Keratinocyte (primary cell): Measurements from ENCODE around the gene CYP2E1. TPM values are rescaled to one million over a fixed set of nuclear protein-coding genes. Genes with fewer than 3 reads are reported as not detected.

Experiments
- DNase-seq: peaks from one replicate; pipeline ENCODE4 v3.0.0-alpha.2; 2011; ENCODE audit warnings: low read depth, missing footprints, low spot score
- FAIRE-seq: peaks from 2 replicates; lab custom pipeline; 2011; peaks lifted over from hg19 to GRCh38; lab: Jason Lieb, UNC
- H2AFZ ChIP-seq: 2 replicates; pipeline ENCODE4 v1.6.0; 2012; ENCODE audit warnings: low read length, control low read depth, inconsistent platforms; ENCODE audit not compliant: control insufficient read depth
- H3K27ac ChIP-seq: 2 replicates; pipeline ENCODE4 v1.5.1; 2011; ENCODE audit warnings: low read length; ENCODE audit not compliant: control insufficient read depth, insufficient read depth
- H3K27me3 ChIP-seq: 3 replicates; pipeline ENCODE4 v1.6.0; 2011; ENCODE audit warnings: low read length; ENCODE audit not compliant: control insufficient read depth, insufficient read depth; ENCODE audit errors: extremely low read depth
- H3K36me3 ChIP-seq, 2 experiments: 2 replicates in 1 of 2; 3 replicates in 1 of 2; pipeline ENCODE4 v1.5.1; 2011; ENCODE audit warnings: low read length in 2 of 2, mild to moderate bottlenecking in 1 of 2; ENCODE audit not compliant: control insufficient read depth in 2 of 2, insufficient read depth in 2 of 2; ENCODE audit errors: extremely low read depth in 1 of 2
- H3K4me1 ChIP-seq: 3 replicates; pipeline ENCODE4 v1.5.1; 2011; ENCODE audit warnings: low read length; ENCODE audit not compliant: control insufficient read depth, insufficient read depth; ENCODE audit errors: extremely low read depth
- H3K4me2 ChIP-seq: 3 replicates; pipeline ENCODE4 v1.6.0; 2011; ENCODE audit warnings: low read depth, low read length; ENCODE audit not compliant: control insufficient read depth, insufficient read depth; ENCODE audit errors: extremely low read depth
- H3K4me3 ChIP-seq, 3 experiments: fragments of 200-600 bp in 1 of 3; sonication (generic) in 1 of 3; 2 replicates in 2 of 3; 3 replicates in 1 of 3; pipeline ENCODE4 v1.5.1; 2011 to 2016; ENCODE audit warnings: low read length in 3 of 3, mild to moderate bottlenecking in 3 of 3, control low read depth in 2 of 3, inconsistent platforms in 1 of 3, low read depth in 1 of 3, mixed read lengths in 1 of 3, mixed run types in 1 of 3, moderate library complexity in 1 of 3; ENCODE audit not compliant: control insufficient read depth in 2 of 3, insufficient read depth in 2 of 3; ENCODE audit errors: extremely low read depth in 1 of 3
- H3K79me2 ChIP-seq: 2 replicates; pipeline ENCODE4 v1.6.0; 2012; ENCODE audit warnings: low read length; ENCODE audit not compliant: control insufficient read depth, insufficient read depth
- H3K9ac ChIP-seq: 3 replicates; pipeline ENCODE4 v1.6.0; 2011; ENCODE audit warnings: low read length; ENCODE audit not compliant: control insufficient read depth, insufficient read depth; ENCODE audit errors: extremely low read depth
- H3K9me1 ChIP-seq: 3 replicates; pipeline ENCODE4 v1.6.0; 2011; ENCODE audit warnings: low read length; ENCODE audit not compliant: control insufficient read depth, insufficient read depth; ENCODE audit errors: extremely low read depth
- H3K9me3 ChIP-seq: 2 replicates; pipeline ENCODE4 v1.5.1; 2012; ENCODE audit warnings: low read depth, low read length; ENCODE audit not compliant: control insufficient read depth
- H4K20me1 ChIP-seq: 3 replicates; pipeline ENCODE4 v1.6.0; 2011; ENCODE audit warnings: low read length; ENCODE audit not compliant: control insufficient read depth, insufficient read depth; ENCODE audit errors: extremely low read depth
- CTCF ChIP-seq, 3 experiments: IDR thresholded peaks in 1 of 3; conservative IDR thresholded peaks in 1 of 3; optimal IDR thresholded peaks in 1 of 3; 2 replicates in 2 of 3; 3 replicates in 1 of 3; pipeline versions ENCODE3 to v1.5.1; 2011; ENCODE audit warnings: low read length in 3 of 3, mild to moderate bottlenecking in 3 of 3, moderate library complexity in 2 of 3, control low read depth in 1 of 3, inconsistent platforms in 1 of 3; ENCODE audit not compliant: insufficient read depth in 2 of 3; ENCODE audit errors: extremely low read depth in 1 of 3
- EZH2 ChIP-seq: IDR thresholded peaks from one replicate; pipeline ENCODE4 v1.6.1; 2012; ENCODE audit warnings: inconsistent platforms, mild to moderate bottlenecking, low read length, moderate library complexity
- dilution Hi-C: fragments of 300-500 bp; cut with MboI; formaldehyde crosslinking; loops from one replicate; pipeline ENCODE4 v1.7.0; 2020; ENCODE audit warnings: low sequenced_read_pairs; ENCODE audit not compliant: extremely low pct_ligation_motif_present
- polyA plus RNA-seq, 5 experiments: library from polyadenylated mRNA; depleted of rRNA in 3 of 5; stranded (reverse) in 3 of 5; stranded (forward) in 1 of 5; unstranded in 1 of 5; fragments of >200 nt; gene quantifications; 1 replicate in 1 of 5; 2 replicates in 3 of 5; 3 replicates in 1 of 5; pipeline versions ENCODE4 v1.2.1 to v1.2.3, GENCODE V29; 2011 to 2012; ENCODE audit warnings: missing spikeins in 2 of 5, low read depth in 1 of 5, low replicate concordance in 1 of 5

CYP2E1 gene
- polyA plus RNA-seq, 1 donor (not counting 4 experiments of a cell fraction or from before 2014, with no cell fraction given) = 0.77 TPM

GRCh38 chr10:133565441-133566294 lies 38.5 kb downstream of the CYP2E1 start, which contains the start of gene SYCE1:
Gene SYCE1, minus strand, starts transcription at chr10:133565583. Its CDS starts 54 bp downstream, at chr10:133565529.
- TF ChIP-seq CTCF (optimal IDR thresholded peaks at IDR 0.05 in 1 of 3, IDR thresholded peaks at IDR 0.05 in 1 of 3, conservative IDR thresholded peaks at IDR 0.05 in 1 of 3; ENCODE audit: extremely low read depth in 1 of 3, insufficient read depth in 2 of 3, low read length in 3 of 3) = no peak
- no peak for TF ChIP-seq EZH2
- Histone ChIP-seq H3K27me3 (peaks cover 2% of the 10 kb centered on the region), H3K27ac (no peak within 1 kb of the TSS), H3K36me3 (no peaks in the 10 kb centered on the region), H3K9me3 (no peaks in the 10 kb centered on the region), H3K9me1 (no peaks in the 10 kb centered on the region), H3K4me3 (no peak within 1 kb of the TSS), H3K79me2 (no peaks in the 10 kb centered on the region), H3K9ac (no peak within 1 kb of the TSS), H2AFZ (no peak within 1 kb of the TSS), H3K4me2 (no peak within 1 kb of the TSS), H3K4me1 (no peaks in the 10 kb centered on the region), H4K20me1 (no peaks in the 10 kb centered on the region)
- DNase-seq (no peak), FAIRE-seq (no peak)
- dilution Hi-C loops = no loop called here

GRCh38 chr10:133567119-133567518 lies 40.0 kb downstream of the CYP2E1 start:
- Histone ChIP-seq H3K9me1 (no peaks in the 10 kb centered on the region), H3K9ac (no peak overlapping the region), H3K27ac (no peak overlapping the region), H2AFZ (no peak overlapping the region), H3K9me3 (no peaks in the 10 kb centered on the region), H3K4me1 (no peaks in the 10 kb centered on the region), H3K27me3 (peaks cover 2% of the 10 kb centered on the region), H3K4me2 (no peak overlapping the region), H3K4me3 (no peak overlapping the region), H3K79me2 (no peaks in the 10 kb centered on the region), H4K20me1 (no peaks in the 10 kb centered on the region), H3K36me3 (no peaks in the 10 kb centered on the region)
- no peak for DNase-seq
- FAIRE-seq = no peak
- TF ChIP-seq CTCF (optimal IDR thresholded peaks at IDR 0.05 in 1 of 3, IDR thresholded peaks at IDR 0.05 in 1 of 3, conservative IDR thresholded peaks at IDR 0.05 in 1 of 3; ENCODE audit: extremely low read depth in 1 of 3, insufficient read depth in 2 of 3, low read length in 3 of 3) = no peak
- no peak for TF ChIP-seq EZH2
- dilution Hi-C loops = no loop called here
